ENCODE results near the gene CEP43. TPM values are rescaled to one million over a fixed set of nuclear protein-coding genes. Genes with fewer than 3 reads are reported as not detected.

Gene CEP43
- total and polyA plus RNA-seq, 10 of the 15 experiments (the other 5 are each of a cell fraction or from before 2014, with no cell fraction given), result 7.7 to 49.9 (median 24.6) TPM

GRCh38 chr6:166996406-166996805, 2.8 kb upstream of the CEP43 start (continued):
- no peak for TF ChIP-seq CBFB (IDR thresholded peaks at IDR 0.05; ENCODE audit: low read depth)

DNA sequence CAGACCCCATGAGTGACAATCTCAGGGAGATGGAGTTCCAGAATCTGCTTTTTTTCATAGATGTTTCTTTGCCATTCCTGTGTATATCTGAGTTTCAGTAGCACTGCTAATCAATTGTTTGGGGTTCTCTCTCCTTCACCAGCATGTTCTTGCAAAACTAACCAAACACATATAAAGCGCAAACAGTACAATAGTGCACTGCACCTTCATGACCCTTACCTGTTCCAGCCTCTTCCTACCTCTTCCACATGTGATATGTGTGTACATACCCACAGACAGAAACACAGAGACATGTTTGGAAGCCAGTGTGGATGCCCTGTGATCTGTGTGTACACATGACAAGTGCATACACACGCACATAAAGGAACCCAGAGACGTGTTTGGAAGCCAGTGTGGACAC, 1.8 kb upstream of the CEP43 start:
- 64% methylated on average over 3 of the region's 3 CpGs for WGBS (ENCODE audit: insufficient coverage, insufficient replicate concordance, low lambda C conversion rate, missing lambda C conversion rate)
- no TSS peak for BruUV-seq (replicated peaks)
- intact Hi-C loops (cut with micrococcal nuclease; ENCODE audit: unreplicated experiment), result loop anchor here (1.0 to 5.0 kb wide), 4 partner anchors 49 to 165 kb away; partner anchors contain the start of gene CCR6
- TF ChIP-seq ETV6 (conservative IDR thresholded peaks at IDR 0.05 in 1 of 2, IDR thresholded peaks at IDR 0.05 in 1 of 2; ENCODE audit: borderline replicate concordance in 1 of 2, low read depth in 1 of 2), result 0 out of 4 replicates have a peak, but pooled peaks of 1 of the 2 experiments have one; percentile 11
- no peak for TF ChIP-seq TBL1XR1 (IDR thresholded peaks at IDR 0.05; ENCODE audit: low read depth, low read length)
- CTCF ChIA-PET, result interaction anchor here (1.4 kb wide), 1 partner anchor 144 kb away, joined by 7 read pairs; no protein-coding TSS in a partner anchor
- POLR2A ChIA-PET, result interaction anchor here (0.6 to 5.5 kb wide), 2 partner anchors 20 to 95 kb away, joined by 6 to 52 read pairs; no protein-coding TSS in a partner anchor
- Histone ChIP-seq H3K27me3 (replicated peaks in 1 of 2; ENCODE audit: control insufficient read depth in 2 of 2, insufficient read depth in 2 of 2, low read length in 1 of 2) (no peaks in the 10 kb centered on the region), H3K9me3 (replicated peaks; ENCODE audit: control insufficient read depth, insufficient read depth, low read length) (no peaks in the 10 kb centered on the region), H3K4me1 (ENCODE audit: control insufficient read depth, insufficient read depth, low read length) (peaks cover 3% of the 10 kb centered on the region; the same call in 1 of the 2 replicates), H3K4me2 (ENCODE audit: control insufficient read depth, insufficient read depth) (peak overlapping the region; percentile 69), H3K4me3 (peak overlapping the region; percentile 91), H4K20me1 (ENCODE audit: control insufficient read depth, insufficient read depth) (no peaks in the 10 kb centered on the region; the same call in 1 of the 2 replicates), H3K79me2 (ENCODE audit: control insufficient read depth, insufficient read depth, low read length) (peaks cover 57% of the 10 kb centered on the region), H3K36me3 (ENCODE audit: control insufficient read depth in 2 of 2, insufficient read depth in 2 of 2, low read length in 1 of 2) (peaks cover 5 to 10% of the 10 kb centered on the region in 2 experiments; a peak in 3 of 4 replicates), H2AFZ (ENCODE audit: control insufficient read depth, low read depth, low read length) (peak overlapping the region; percentile 42), H3K9ac (ENCODE audit: control insufficient read depth, insufficient read depth, low read length) (peak overlapping the region; percentile 61; the same call in 1 of the 2 replicates), H3K27ac (ENCODE audit: control insufficient read depth, insufficient read depth) (no peak overlapping the region)
- ATAC-seq (no peak), DNase-seq (ENCODE audit: low read depth, low spot score) (no peak), FAIRE-seq (no peak)
- SMC1A ChIA-PET (ENCODE audit: uncharacterized antibody, unreplicated experiment), result interaction anchor here (1.0 to 4.9 kb wide), 2 partner anchors 59 to 98 kb away, joined by 4 to 13 read pairs; no protein-coding TSS in a partner anchor
- in situ Hi-C loops (cut with MboI), result no loop called here
- RAD21 ChIA-PET (ENCODE audit: unreplicated experiment), result interaction anchor here (1.1 to 6.9 kb wide), 4 partner anchors 42 to 145 kb away, joined by 3 to 84 read pairs (median 30); no protein-coding TSS in a partner anchor
